KMS-11 (cell line): ENCODE results near the gene HOXB6.

Source experiments
- H2AFZ ChIP-seq: fragments of 200-600 bp; sonication (generic); 2 replicates; pipeline ENCODE4 v1.6.1; 2016; ENCODE audit warnings: antibody characterized with exemption, mixed run types, low read depth
- H3K27ac ChIP-seq: fragments of 200-600 bp; sonication (generic); 2 replicates; pipeline ENCODE4 v1.6.1; 2016; ENCODE audit warnings: mild to moderate bottlenecking, mixed run types
- H3K27me3 ChIP-seq: fragments of 200-600 bp; sonication (generic); 2 replicates; pipeline ENCODE4 v1.6.1; 2017; ENCODE audit warnings: mild to moderate bottlenecking, low read depth, mixed run types, moderate library complexity; ENCODE audit not compliant: insufficient read depth
- H3K36me3 ChIP-seq: fragments of 200-600 bp; sonication (generic); 2 replicates; pipeline ENCODE4 v1.6.1; 2017; ENCODE audit warnings: mild to moderate bottlenecking, mixed run types; ENCODE audit not compliant: insufficient read depth
- H3K4me1 ChIP-seq: fragments of 200-600 bp; sonication (generic); 2 replicates; pipeline ENCODE4 v1.6.1; 2016; ENCODE audit warnings: mild to moderate bottlenecking, low read depth, mixed run types; ENCODE audit not compliant: poor library complexity, severe bottlenecking
- H3K4me2 ChIP-seq: fragments of 200-600 bp; sonication (generic); 2 replicates; pipeline ENCODE4 v1.7.0; 2016; ENCODE audit warnings: mild to moderate bottlenecking, mixed run types
- H3K4me3 ChIP-seq: fragments of 200-600 bp; sonication (generic); IDR thresholded peaks from 2 replicates; pipeline ENCODE4 v1.6.1; 2017; ENCODE audit warnings: low read depth, low read length, mixed read lengths; ENCODE audit not compliant: insufficient read depth
- H3K79me2 ChIP-seq: fragments of 200-600 bp; sonication (generic); 2 replicates; pipeline ENCODE4 v1.6.1; 2016; ENCODE audit warnings: low read depth, mixed run types; ENCODE audit not compliant: insufficient read depth
- H3K9ac ChIP-seq: fragments of 200-600 bp; sonication (generic); 2 replicates; pipeline ENCODE4 v1.6.1; 2016; ENCODE audit warnings: mild to moderate bottlenecking, mixed run types
- H4K20me1 ChIP-seq: fragments of 200-600 bp; sonication (generic); 2 replicates; pipeline ENCODE4 v1.6.1; 2016; ENCODE audit warnings: mild to moderate bottlenecking, mixed run types; ENCODE audit not compliant: insufficient read depth
- CTCF ChIP-seq: fragments of 200-600 bp; sonication (generic); conservative IDR thresholded peaks from 2 replicates; pipeline ENCODE4 v1.6.1; 2017; ENCODE audit warnings: low read depth, mild to moderate bottlenecking, antibody characterized with exemption, low read length, moderate library complexity, mixed read lengths

The HOXB6 gene

GRCh38 chr17:48565022-48565554 lies 39.7 kb downstream of the HOXB6 start:
- Histone ChIP-seq H3K4me1 (no peaks in the 10 kb centered on the region), H2AFZ (no peak overlapping the region), H3K79me2 (no peaks in the 10 kb centered on the region), H3K9ac (no peak overlapping the region), H3K4me2 (no peak overlapping the region), H3K36me3 (no peaks in the 10 kb centered on the region), H3K4me3 (no peak overlapping the region), H4K20me1 (no peaks in the 10 kb centered on the region), H3K27me3 (no peaks in the 10 kb centered on the region), H3K27ac (no peak overlapping the region)
- no peak for TF ChIP-seq CTCF

- Histone ChIP-seq H3K4me1 (no peaks in the 10 kb centered on the region), H3K9ac (no peak overlapping the region), H3K36me3 (no peaks in the 10 kb centered on the region), H3K4me3 (no peak overlapping the region), H3K79me2 (no peaks in the 10 kb centered on the region), H4K20me1 (no peaks in the 10 kb centered on the region), H2AFZ (no peak overlapping the region), H3K4me2 (no peak overlapping the region), H3K27me3 (no peaks in the 10 kb centered on the region), H3K27ac (no peak overlapping the region)
- TF ChIP-seq CTCF = no peak
Measured at GRCh38 chr17:48564188-48565021, 40.4 kb downstream of the HOXB6 start.

- Histone ChIP-seq H3K27me3 (no peaks in the 10 kb centered on the region), H3K4me3 (no peak overlapping the region)
- TF ChIP-seq CTCF = no peak
Measured at GRCh38 chr17:48563867-48564187, 41.0 kb downstream of the HOXB6 start.

GRCh38 chr17:48563385-48563838 lies 41.4 kb downstream of the HOXB6 start:
- Histone ChIP-seq H3K9ac (no peak overlapping the region), H2AFZ (no peak overlapping the region), H3K4me3 (no peak overlapping the region), H4K20me1 (no peaks in the 10 kb centered on the region), H3K4me1 (no peaks in the 10 kb centered on the region), H3K27ac (no peak overlapping the region), H3K27me3 (no peaks in the 10 kb centered on the region), H3K36me3 (no peaks in the 10 kb centered on the region), H3K4me2 (no peak overlapping the region), H3K79me2 (no peaks in the 10 kb centered on the region)
- TF ChIP-seq CTCF = no peak

More at GRCh38 chr17:48563867-48564187, 41.0 kb downstream of the HOXB6 start:
- H3K27ac ChIP-seq = no peak overlapping the region
- no peaks in the 10 kb centered on the region for H3K4me1 ChIP-seq
- H3K79me2 ChIP-seq = no peaks in the 10 kb centered on the region
- no peaks in the 10 kb centered on the region for H4K20me1 ChIP-seq
- H2AFZ ChIP-seq = no peak overlapping the region
- H3K36me3 ChIP-seq = no peaks in the 10 kb centered on the region
- no peak overlapping the region for H3K4me2 ChIP-seq
- H3K9ac ChIP-seq = no peak overlapping the region
